GM23338 (cell line): ENCODE results near the gene PTPRA. TPM values are rescaled to one million over a fixed set of nuclear protein-coding genes. Genes with fewer than 3 reads are reported as not detected.

Experiments used
- ATAC-seq: fragments of 200-7000 bp; cut with Tn5 transposase; 3 replicates; pipeline ENCODE4 v1.9.1; 2020
- DNase-seq: peaks from one replicate; pipeline ENCODE4 v3.0.0-alpha.2; 2015; ENCODE audit warnings: low spot score
- H2AFZ ChIP-seq: fragments of 200-600 bp; sonication (generic); 2 replicates; pipeline ENCODE4 v1.8.0; 2016; ENCODE audit warnings: antibody characterized with exemption, mild to moderate bottlenecking, moderate library complexity
- H3F3A ChIP-seq: fragments of 200-600 bp; sonication (generic); replicated peaks from 2 replicates; pipeline ENCODE4 v1.8.0; 2017; ENCODE audit warnings: antibody characterized with exemption, mixed run types, low read depth
- H3K27ac ChIP-seq: fragments of 200-600 bp; sonication (generic); 2 replicates; pipeline ENCODE4 v1.6.1; 2016; ENCODE audit warnings: low read depth
- H3K27me3 ChIP-seq: fragments of 200-600 bp; sonication (generic); 2 replicates; pipeline ENCODE4 v1.8.0; 2016; ENCODE audit warnings: mild to moderate bottlenecking, mixed run types, moderate library complexity; ENCODE audit not compliant: insufficient read depth
- H3K36me3 ChIP-seq: fragments of 200-600 bp; sonication (generic); 2 replicates; pipeline ENCODE4 v1.8.0; 2016; ENCODE audit warnings: mild to moderate bottlenecking; ENCODE audit not compliant: insufficient read depth
- H3K4me1 ChIP-seq: fragments of 200-600 bp; sonication (generic); 2 replicates; pipeline ENCODE4 v1.8.0; 2016; ENCODE audit warnings: mild to moderate bottlenecking, moderate library complexity; ENCODE audit not compliant: insufficient read depth
- H3K4me2 ChIP-seq: fragments of 200-600 bp; sonication (generic); 2 replicates; pipeline ENCODE4 v1.7.1; 2017; ENCODE audit warnings: mixed run types
- H3K4me3 ChIP-seq: fragments of 200-600 bp; sonication (generic); 2 replicates; pipeline ENCODE4 v1.6.1; 2016; ENCODE audit warnings: mixed run types
- H3K79me2 ChIP-seq: fragments of 200-600 bp; sonication (generic); replicated peaks from 2 replicates; pipeline ENCODE4 v1.8.0; 2017; ENCODE audit warnings: mild to moderate bottlenecking; ENCODE audit not compliant: insufficient read depth
- H3K9me2 ChIP-seq: fragments of 200-600 bp; sonication (generic); 2 replicates; pipeline ENCODE4 v1.8.0; 2017; ENCODE audit not compliant: insufficient read depth
- H4K20me1 ChIP-seq: fragments of 200-600 bp; sonication (generic); replicated peaks from 2 replicates; pipeline ENCODE4 v1.8.0; 2017; ENCODE audit warnings: mild to moderate bottlenecking; ENCODE audit not compliant: insufficient read depth
- H3K27ac Mint-ChIP-seq: 2 replicates; pipeline ENCODE4 v1.8.0; 2020; ENCODE audit warnings: inconsistent platforms, mild to moderate bottlenecking, moderate library complexity, mixed read lengths
- H3K27me3 Mint-ChIP-seq: 3 replicates; pipeline ENCODE4 v1.8.0; 2022; ENCODE audit warnings: low read depth, mild to moderate bottlenecking, moderate library complexity, mixed read lengths, inconsistent platforms; ENCODE audit not compliant: insufficient read depth, poor library complexity
- H3K36me3 Mint-ChIP-seq: 3 replicates; pipeline ENCODE4 v1.8.0; 2021; ENCODE audit warnings: low read depth, mild to moderate bottlenecking, inconsistent platforms, moderate library complexity, mixed read lengths
- H3K4me1 Mint-ChIP-seq: 3 replicates; pipeline ENCODE4 v1.8.0; 2020; ENCODE audit warnings: mild to moderate bottlenecking, inconsistent platforms, mixed read lengths
- H3K4me3 Mint-ChIP-seq: 3 replicates; pipeline ENCODE4 v1.8.0; 2021; ENCODE audit warnings: moderate library complexity, mild to moderate bottlenecking, inconsistent platforms, mixed read lengths
- H3K9me3 Mint-ChIP-seq: 3 replicates; pipeline ENCODE4 v1.8.0; 2020; ENCODE audit warnings: moderate library complexity, mild to moderate bottlenecking, inconsistent platforms, mixed read lengths
- CREB1 ChIP-seq: fragments of 250-450 bp; sonication (Bioruptor Pico); IDR thresholded peaks from 2 replicates; pipeline ENCODE4 v1.5.0; 2020; ENCODE audit warnings: low read depth, mild to moderate bottlenecking, moderate library complexity
- EZH2 ChIP-seq: fragments of 200-600 bp; sonication (generic); IDR thresholded peaks from one replicate; pipeline ENCODE4 v1.8.0; 2017; ENCODE audit warnings: antibody characterized with exemption, mild to moderate bottlenecking, low read depth; ENCODE audit not compliant: unreplicated experiment
- EZH2phosphoT487 ChIP-seq: fragments of 200-600 bp; sonication (generic); IDR thresholded peaks from one replicate; pipeline ENCODE4 v1.8.1; 2018; ENCODE audit warnings: antibody characterized with exemption; ENCODE audit not compliant: unreplicated experiment
- JUNB ChIP-seq: IDR thresholded peaks from one replicate; pipeline ENCODE4 v1.6.1; 2016; ENCODE audit warnings: antibody characterized with exemption; ENCODE audit not compliant: unreplicated experiment
- NANOG ChIP-seq: IDR thresholded peaks from 2 replicates; pipeline ENCODE4 v1.6.1; 2016; ENCODE audit warnings: antibody characterized with exemption, borderline replicate concordance
- POLR2AphosphoS5 ChIP-seq: IDR thresholded peaks from 2 replicates; pipeline ENCODE4 v1.6.1; 2016; ENCODE audit warnings: antibody characterized with exemption, low read depth
- STAT1 ChIP-seq: IDR thresholded peaks from one replicate; pipeline ENCODE4 v1.6.1; 2016; ENCODE audit warnings: antibody characterized with exemption; ENCODE audit not compliant: unreplicated experiment
- ZNF114 ChIP-seq: fragments of 250-450 bp; sonication (Bioruptor Pico); IDR thresholded peaks from 2 replicates; pipeline ENCODE4 v1.5.0; 2020; ENCODE audit warnings: mild to moderate bottlenecking, moderate library complexity
- ZNF331 ChIP-seq: fragments of 250-450 bp; sonication (Bioruptor Pico); IDR thresholded peaks from 2 replicates; pipeline ENCODE4 v1.5.0; 2020; ENCODE audit warnings: low read depth, mild to moderate bottlenecking, moderate library complexity
- polyA plus RNA-seq: library from polyadenylated mRNA; unstranded; fragments of >200 nt; fragmentation: Nextera tagmentation; extraction: Ambion mirVana; gene quantifications from 2 replicates; pipeline ENCODE4 v1.2.1, GENCODE V29; 2016
- total RNA-seq: library from RNA; depleted of rRNA; stranded (reverse); fragments of >200 nt; shearing (Covaris generic); gene quantifications from 2 replicates; pipeline ENCODE4 v1.2.3, GENCODE V29; 2014
- TF ChIP-seq, protein P1 (sequence below): fragments of 250-450 bp; sonication (Bioruptor Pico); IDR thresholded peaks from 2 replicates; pipeline ENCODE4 v1.5.0; 2020; ENCODE audit warnings: mild to moderate bottlenecking, moderate library complexity
- TF ChIP-seq, protein P2 (sequence below): IDR thresholded peaks from one replicate; pipeline ENCODE4 v1.6.1; 2018; ENCODE audit warnings: antibody characterized with exemption; ENCODE audit not compliant: unreplicated experiment
- TF ChIP-seq, protein P3 (sequence below), 2 experiments: fragments of 200-600 bp in 1 of 2; sonication (generic) in 1 of 2; conservative IDR thresholded peaks; 2 replicates each; pipeline versions ENCODE4 v1.5.1 to v1.6.1; 2016 to 2017; ENCODE audit warnings: antibody characterized with exemption in 2 of 2, low read depth in 2 of 2, mild to moderate bottlenecking in 2 of 2, moderate library complexity in 1 of 2
- TF ChIP-seq, protein P4 (sequence below): IDR thresholded peaks from 2 replicates; pipeline ENCODE4 v1.6.1; 2016; ENCODE audit warnings: antibody characterized with exemption

PTPRA gene
- total and polyA plus RNA-seq, 2 experiments from 2014 or later: 37.8 to 39.3 TPM

DNA sequence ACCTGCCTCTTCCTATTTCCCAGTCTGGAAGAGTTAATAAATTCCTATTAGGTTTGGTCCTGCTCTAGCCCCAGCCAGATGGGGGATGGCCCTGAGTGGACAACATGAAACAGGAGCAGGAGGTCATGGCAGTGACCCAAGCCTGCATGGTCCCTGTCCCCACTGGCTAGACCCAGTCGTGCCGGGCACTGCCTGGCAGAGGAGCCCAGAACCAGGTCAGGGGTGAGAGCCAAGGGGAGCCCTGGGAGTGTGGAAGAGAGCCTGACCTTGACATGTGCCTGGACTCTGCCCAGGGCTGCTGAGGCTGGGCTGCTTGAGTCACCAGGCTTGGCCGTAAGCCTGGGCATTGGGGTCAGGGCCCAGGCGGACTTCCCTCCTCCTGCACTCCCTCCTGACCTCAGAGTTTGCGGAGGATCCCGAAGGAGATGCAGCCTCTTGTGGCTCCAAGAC lies 207.7 kb downstream of the PTPRA start:
- no peak overlapping the region for H3K4me3 Mint-ChIP-seq
- Histone ChIP-seq H3F3A (no peaks in the 10 kb centered on the region), H3K9me2 (no peaks in the 10 kb centered on the region), H4K20me1 (no peaks in the 10 kb centered on the region), H3K36me3 (no peaks in the 10 kb centered on the region), H3K79me2 (no peaks in the 10 kb centered on the region), H3K4me1 (peaks cover 4% of the 10 kb centered on the region; the same call in 1 of the 2 replicates), H3K27ac (no peak overlapping the region), H2AFZ (no peak overlapping the region), H3K4me2 (no peak overlapping the region), H3K27me3 (peaks cover 53% of the 10 kb centered on the region), H3K4me3 (no peak overlapping the region)
- TF ChIP-seq EZH2 (no peak), POLR2AphosphoS5 (no peak), ZNF114 (CRISPR knock-in tag) (no peak), NANOG (no peak), EZH2phosphoT487 (no peak), CREB1 (CRISPR knock-in tag) (no peak), JUNB (no peak), STAT1 (no peak), ZNF331 (CRISPR knock-in tag) (no peak)
- TF ChIP-seq, protein P1, sequence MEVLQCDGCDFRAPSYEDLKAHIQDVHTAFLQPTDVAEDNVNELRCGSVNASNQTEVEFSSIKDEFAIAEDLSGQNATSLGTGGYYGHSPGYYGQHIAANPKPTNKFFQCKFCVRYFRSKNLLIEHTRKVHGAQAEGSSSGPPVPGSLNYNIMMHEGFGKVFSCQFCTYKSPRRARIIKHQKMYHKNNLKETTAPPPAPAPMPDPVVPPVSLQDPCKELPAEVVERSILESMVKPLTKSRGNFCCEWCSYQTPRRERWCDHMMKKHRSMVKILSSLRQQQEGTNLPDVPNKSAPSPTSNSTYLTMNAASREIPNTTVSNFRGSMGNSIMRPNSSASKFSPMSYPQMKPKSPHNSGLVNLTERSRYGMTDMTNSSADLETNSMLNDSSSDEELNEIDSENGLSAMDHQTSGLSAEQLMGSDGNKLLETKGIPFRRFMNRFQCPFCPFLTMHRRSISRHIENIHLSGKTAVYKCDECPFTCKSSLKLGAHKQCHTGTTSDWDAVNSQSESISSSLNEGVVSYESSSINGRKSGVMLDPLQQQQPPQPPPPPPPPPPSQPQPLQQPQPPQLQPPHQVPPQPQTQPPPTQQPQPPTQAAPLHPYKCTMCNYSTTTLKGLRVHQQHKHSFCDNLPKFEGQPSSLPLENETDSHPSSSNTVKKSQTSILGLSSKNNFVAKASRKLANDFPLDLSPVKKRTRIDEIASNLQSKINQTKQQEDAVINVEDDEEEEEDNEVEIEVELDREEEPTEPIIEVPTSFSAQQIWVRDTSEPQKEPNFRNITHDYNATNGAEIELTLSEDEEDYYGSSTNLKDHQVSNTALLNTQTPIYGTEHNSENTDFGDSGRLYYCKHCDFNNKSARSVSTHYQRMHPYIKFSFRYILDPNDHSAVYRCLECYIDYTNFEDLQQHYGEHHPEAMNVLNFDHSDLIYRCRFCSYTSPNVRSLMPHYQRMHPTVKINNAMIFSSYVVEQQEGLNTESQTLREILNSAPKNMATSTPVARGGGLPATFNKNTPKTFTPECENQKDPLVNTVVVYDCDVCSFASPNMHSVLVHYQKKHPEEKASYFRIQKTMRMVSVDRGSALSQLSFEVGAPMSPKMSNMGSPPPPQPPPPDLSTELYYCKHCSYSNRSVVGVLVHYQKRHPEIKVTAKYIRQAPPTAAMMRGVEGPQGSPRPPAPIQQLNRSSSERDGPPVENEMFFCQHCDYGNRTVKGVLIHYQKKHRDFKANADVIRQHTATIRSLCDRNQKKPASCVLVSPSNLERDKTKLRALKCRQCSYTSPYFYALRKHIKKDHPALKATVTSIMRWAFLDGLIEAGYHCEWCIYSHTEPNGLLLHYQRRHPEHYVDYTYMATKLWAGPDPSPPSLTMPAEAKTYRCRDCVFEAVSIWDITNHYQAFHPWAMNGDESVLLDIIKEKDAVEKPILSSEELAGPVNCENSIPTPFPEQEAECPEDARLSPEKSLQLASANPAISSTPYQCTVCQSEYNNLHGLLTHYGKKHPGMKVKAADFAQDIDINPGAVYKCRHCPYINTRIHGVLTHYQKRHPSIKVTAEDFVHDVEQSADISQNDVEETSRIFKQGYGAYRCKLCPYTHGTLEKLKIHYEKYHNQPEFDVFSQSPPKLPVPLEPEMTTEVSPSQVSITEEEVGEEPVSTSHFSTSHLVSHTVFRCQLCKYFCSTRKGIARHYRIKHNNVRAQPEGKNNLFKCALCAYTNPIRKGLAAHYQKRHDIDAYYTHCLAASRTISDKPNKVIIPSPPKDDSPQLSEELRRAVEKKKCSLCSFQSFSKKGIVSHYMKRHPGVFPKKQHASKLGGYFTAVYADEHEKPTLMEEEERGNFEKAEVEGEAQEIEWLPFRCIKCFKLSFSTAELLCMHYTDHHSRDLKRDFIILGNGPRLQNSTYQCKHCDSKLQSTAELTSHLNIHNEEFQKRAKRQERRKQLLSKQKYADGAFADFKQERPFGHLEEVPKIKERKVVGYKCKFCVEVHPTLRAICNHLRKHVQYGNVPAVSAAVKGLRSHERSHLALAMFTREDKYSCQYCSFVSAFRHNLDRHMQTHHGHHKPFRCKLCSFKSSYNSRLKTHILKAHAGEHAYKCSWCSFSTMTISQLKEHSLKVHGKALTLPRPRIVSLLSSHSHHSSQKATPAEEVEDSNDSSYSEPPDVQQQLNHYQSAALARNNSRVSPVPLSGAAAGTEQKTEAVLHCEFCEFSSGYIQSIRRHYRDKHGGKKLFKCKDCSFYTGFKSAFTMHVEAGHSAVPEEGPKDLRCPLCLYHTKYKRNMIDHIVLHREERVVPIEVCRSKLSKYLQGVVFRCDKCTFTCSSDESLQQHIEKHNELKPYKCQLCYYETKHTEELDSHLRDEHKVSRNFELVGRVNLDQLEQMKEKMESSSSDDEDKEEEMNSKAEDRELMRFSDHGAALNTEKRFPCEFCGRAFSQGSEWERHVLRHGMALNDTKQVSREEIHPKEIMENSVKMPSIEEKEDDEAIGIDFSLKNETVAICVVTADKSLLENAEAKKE: no peak
- TF ChIP-seq, protein P2, sequence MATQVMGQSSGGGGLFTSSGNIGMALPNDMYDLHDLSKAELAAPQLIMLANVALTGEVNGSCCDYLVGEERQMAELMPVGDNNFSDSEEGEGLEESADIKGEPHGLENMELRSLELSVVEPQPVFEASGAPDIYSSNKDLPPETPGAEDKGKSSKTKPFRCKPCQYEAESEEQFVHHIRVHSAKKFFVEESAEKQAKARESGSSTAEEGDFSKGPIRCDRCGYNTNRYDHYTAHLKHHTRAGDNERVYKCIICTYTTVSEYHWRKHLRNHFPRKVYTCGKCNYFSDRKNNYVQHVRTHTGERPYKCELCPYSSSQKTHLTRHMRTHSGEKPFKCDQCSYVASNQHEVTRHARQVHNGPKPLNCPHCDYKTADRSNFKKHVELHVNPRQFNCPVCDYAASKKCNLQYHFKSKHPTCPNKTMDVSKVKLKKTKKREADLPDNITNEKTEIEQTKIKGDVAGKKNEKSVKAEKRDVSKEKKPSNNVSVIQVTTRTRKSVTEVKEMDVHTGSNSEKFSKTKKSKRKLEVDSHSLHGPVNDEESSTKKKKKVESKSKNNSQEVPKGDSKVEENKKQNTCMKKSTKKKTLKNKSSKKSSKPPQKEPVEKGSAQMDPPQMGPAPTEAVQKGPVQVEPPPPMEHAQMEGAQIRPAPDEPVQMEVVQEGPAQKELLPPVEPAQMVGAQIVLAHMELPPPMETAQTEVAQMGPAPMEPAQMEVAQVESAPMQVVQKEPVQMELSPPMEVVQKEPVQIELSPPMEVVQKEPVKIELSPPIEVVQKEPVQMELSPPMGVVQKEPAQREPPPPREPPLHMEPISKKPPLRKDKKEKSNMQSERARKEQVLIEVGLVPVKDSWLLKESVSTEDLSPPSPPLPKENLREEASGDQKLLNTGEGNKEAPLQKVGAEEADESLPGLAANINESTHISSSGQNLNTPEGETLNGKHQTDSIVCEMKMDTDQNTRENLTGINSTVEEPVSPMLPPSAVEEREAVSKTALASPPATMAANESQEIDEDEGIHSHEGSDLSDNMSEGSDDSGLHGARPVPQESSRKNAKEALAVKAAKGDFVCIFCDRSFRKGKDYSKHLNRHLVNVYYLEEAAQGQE: no peak
- TF ChIP-seq, protein P3, sequence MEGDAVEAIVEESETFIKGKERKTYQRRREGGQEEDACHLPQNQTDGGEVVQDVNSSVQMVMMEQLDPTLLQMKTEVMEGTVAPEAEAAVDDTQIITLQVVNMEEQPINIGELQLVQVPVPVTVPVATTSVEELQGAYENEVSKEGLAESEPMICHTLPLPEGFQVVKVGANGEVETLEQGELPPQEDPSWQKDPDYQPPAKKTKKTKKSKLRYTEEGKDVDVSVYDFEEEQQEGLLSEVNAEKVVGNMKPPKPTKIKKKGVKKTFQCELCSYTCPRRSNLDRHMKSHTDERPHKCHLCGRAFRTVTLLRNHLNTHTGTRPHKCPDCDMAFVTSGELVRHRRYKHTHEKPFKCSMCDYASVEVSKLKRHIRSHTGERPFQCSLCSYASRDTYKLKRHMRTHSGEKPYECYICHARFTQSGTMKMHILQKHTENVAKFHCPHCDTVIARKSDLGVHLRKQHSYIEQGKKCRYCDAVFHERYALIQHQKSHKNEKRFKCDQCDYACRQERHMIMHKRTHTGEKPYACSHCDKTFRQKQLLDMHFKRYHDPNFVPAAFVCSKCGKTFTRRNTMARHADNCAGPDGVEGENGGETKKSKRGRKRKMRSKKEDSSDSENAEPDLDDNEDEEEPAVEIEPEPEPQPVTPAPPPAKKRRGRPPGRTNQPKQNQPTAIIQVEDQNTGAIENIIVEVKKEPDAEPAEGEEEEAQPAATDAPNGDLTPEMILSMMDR (conservative IDR thresholded peaks at IDR 0.05; ENCODE audit: low read depth in 2 of 2): no peak
- TF ChIP-seq, protein P4, sequence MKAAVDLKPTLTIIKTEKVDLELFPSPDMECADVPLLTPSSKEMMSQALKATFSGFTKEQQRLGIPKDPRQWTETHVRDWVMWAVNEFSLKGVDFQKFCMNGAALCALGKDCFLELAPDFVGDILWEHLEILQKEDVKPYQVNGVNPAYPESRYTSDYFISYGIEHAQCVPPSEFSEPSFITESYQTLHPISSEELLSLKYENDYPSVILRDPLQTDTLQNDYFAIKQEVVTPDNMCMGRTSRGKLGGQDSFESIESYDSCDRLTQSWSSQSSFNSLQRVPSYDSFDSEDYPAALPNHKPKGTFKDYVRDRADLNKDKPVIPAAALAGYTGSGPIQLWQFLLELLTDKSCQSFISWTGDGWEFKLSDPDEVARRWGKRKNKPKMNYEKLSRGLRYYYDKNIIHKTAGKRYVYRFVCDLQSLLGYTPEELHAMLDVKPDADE: no peak
- ATAC-seq (no peak), DNase-seq (no peak)
- peaks cover 53% of the 10 kb centered on the region for H3K27me3 Mint-ChIP-seq
- H3K36me3 Mint-ChIP-seq: no peaks in the 10 kb centered on the region
- no peak overlapping the region for H3K27ac Mint-ChIP-seq
- no peaks in the 10 kb centered on the region for H3K9me3 Mint-ChIP-seq
- peaks cover 3% of the 10 kb centered on the region; the same call in 1 of the 3 replicates for H3K4me1 Mint-ChIP-seq
